HG02884 (cell line): ENCODE measurements around the gene VMO1.

Experiments
- ATAC-seq: cut with Tn5 transposase; IDR thresholded peaks from one replicate; pipeline ENCODE4 v1.9.1; 2021; ENCODE audit warnings: mild to moderate bottlenecking, moderate library complexity; ENCODE audit not compliant: unreplicated experiment

Gene VMO1

DNA sequence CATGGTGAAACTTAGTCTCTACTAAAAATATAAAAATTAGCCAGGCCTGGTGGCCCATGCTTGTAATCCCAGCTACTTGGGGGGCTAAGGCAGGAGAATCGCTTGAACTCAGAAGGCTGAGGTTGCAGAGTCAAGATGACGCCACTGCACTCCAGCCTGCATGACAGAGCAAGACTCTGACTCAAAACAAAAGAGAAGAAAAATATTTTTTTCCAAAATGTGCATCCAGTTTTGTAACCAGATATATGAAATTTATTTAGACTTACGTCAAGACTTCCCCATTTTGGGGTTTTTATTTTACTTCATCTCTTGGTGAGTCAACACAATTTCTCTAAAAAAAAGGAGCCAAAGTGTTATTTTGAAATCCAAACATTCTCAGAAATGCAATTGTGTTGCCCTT lies 20.0 kb downstream of the VMO1 start:
- ATAC-seq: no peak

DNA sequence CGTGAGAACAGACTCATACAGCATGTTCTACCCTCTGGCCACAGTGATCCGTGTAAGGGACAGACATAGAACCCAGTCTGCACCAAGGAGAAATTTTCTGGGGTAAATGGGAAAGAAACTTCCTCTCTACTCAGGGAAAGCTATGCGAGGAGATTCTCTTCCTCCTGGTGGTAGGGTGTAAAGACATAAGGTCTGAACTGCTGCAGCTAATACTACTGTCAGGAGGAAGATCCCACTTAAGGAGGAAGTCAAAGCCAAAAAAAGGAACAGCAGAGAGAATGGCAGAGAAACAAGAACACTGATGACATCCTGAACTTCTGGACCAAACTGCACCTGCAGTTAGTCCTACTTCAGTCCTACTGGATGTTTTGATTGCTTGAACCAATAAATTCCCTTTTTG lies 21.6 kb downstream of the VMO1 start:
- no peak for ATAC-seq

DNA sequence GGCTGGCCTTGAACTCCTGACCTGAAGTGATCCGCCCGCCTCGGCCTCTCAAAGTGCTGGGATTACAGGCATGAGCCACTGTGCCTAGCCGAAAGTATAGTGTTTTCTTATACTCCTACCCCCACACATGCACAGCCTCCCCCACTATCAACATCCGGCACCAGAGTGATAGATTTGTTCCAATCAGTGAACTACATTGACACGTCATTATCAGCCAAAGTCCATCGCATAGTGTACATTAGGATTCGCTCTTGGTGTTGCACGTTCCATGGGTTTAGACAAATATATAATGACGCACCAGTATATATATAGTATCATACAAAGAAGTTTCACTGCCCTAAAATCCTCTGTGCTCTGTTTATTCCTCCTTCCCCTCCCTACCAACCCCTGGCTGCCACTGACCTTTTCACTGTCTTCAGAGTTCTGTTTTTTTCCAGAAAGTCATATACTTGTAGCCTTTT lies 26.4 kb downstream of the VMO1 start:
- no peak for ATAC-seq

DNA sequence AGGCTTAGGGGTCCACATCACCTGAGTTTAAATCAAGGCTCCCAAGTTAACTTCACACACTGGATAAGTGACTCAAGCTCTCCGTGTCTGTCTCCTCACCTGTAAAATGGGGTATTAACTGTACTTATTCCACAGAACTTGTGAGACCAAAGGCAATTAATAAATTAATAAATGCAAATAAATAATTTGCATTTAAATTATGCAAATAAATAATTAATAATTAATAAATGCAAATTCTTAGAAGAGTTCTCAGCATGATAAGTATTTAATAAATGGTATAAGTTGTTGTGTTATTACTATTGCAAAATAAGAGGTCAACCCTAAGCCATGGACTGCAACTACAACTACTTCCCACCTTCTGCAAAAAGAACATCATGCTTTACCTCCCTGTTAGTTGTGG lies 32.8 kb downstream of the VMO1 start:
- no peak for ATAC-seq

DNA sequence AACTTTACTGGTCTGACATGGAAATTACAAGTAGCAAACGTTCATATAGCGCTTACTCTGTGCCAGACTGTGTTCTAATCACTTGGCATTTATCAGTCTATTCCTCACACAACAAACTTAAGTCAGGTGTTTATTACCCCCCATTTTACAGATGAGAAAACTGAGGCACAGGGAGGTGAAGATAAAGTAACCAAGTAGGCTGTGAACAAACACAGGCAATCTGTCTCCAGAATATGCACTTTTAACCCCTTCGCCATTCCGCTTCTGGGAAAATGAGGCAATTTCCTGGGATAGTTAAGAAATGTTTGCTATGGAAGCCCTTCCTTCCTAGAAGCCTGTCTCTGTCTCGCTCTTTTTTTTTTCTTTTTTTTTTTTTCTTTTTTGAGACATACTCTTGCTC lies 34.2 kb downstream of the VMO1 start:
- no peak for ATAC-seq

DNA sequence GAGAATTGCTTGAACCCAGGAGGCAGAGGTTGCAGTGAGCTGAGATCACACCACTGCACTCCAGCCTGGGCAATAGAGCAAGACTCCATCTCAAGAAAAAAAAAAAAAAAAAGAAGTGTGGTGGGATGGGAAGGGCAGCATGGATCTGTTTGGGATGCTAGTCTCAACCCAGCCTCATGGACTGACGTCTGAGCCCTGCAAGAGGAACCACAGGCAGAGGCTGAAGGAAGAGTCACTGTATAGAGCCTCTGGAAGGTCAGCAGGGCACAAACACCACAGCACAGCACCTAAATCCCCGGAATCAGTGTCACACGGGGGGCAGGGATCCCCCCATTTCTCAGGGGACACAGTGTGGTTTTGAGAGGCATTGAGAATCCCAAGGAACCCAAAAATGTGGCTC lies 35.6 kb downstream of the VMO1 start:
- ATAC-seq: no peak

DNA sequence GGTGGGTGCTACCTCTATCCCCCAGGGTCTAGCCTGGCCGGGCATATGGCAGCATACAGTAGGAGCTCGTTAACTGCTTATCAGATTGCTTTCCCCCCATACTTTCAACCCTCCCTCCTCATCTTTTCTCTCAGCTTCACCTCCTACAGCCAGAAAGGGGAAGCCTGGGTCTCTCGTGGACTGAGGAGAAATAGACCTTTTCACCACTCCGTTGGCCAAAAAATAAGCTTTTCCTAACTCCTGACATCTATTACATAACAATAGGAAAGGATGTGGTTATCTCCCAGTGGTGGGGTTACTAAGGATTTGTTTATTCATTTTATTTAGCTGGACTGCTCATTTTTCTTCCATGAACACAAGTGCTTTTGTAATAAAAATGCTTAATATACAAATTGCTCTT lies 37.5 kb downstream of the VMO1 start:
- ATAC-seq: no peak

DNA sequence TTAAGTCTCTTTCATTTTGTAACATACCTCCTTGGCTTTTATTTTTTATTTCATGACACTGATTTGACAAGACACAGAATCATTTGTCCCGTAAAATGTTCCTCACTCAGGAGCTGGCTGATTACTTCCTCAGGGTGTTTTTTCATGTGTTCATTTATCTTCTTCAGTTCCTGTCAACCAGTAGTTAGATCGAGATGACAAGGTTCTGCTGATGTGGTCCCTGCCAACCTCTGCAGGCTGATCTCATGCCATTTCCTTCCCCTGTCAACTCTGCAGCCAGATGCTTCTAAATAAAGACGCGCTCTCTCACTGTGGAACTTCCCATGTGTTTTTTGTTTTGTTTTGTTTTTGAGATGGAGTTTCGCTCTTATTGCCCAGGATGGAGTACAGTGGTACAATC lies 38.3 kb downstream of the VMO1 start:
- ATAC-seq: no peak

DNA sequence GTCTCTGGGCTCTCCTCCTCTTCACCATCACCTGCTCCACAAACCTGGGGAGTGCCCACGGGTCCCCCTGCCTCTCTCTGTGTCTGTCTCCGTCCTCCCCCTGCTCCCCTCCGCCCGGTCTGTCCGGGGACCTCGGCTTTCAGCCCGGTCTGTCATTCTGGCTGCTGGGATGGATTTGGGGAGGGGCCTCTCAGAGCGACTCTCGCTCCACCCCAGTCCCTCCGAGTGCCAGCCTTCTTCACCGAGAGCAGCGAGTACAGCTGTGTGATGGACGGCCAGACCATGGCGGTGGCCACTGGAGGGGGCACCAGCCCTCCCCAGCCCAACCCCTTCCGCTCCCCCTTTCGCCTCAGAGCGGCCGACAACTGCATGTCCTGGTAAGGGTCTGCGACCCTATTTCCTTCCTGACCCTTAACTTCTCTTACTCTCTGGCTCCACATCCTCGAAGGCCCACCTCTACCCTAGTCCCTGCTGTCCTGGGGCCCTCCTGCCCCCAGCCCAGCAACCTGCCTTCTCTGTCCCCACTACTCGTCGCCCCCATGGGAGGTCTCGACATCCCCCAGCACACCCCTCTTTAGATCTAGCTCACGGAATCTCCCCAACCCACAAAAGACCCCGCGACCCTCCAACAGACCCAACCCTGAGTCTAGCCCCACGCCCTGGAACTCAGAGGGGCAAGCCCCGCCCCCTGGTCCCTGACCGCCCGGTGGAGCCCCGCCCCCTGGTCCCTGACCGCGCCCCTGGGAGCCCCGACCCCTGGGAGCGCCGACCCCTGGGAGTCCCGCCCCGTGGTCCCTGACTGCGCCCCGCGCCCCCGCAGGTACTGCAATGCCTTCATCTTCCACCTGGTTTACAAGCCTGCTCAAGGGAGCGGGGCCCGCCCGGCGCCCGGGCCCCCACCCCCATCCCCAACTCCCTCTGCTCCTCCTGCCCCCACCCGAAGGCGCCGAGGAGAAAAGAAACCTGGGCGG lies 40.9 kb downstream of the VMO1 start:
- ATAC-seq: no peak

DNA sequence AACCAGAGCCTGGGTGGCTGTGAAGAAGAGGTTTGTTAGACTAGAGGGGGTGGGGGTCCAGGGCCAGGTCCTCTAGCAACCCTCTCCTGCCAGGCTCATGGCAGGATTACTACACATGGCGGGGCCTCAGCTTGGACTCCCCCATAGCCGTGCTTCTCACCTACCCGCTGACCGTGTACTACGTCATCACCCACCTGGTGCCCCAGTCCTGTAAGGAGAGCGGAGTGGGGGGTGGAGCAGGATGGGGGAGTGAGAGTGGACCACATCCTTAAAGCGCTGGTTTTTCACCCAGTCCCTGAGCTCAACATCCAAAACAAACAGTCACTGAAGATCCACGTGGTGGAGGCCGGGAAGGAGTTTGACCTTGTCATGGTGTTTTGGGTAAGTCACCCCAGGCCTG lies 42.3 kb downstream of the VMO1 start:
- ATAC-seq: no peak

DNA sequence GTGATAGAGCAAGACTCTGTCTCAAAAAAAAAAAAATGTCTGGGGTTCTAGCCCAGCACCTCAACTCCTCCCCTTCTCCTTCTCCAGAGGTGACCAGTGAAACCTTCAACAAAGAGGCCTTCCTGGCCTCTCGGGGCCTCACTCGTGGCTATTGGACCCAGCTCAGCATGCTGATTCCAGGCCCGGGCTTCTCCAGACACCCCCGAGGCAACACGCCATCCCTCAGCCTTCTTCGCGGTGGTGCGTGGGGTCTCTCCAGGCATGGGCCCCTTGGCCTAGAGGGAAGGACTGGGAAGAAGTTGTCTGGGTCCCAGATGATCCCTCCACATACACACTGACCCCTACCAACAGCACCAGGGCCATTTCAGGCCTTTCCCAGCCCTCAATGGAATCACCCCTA lies 42.9 kb downstream of the VMO1 start:
- no peak for ATAC-seq

DNA sequence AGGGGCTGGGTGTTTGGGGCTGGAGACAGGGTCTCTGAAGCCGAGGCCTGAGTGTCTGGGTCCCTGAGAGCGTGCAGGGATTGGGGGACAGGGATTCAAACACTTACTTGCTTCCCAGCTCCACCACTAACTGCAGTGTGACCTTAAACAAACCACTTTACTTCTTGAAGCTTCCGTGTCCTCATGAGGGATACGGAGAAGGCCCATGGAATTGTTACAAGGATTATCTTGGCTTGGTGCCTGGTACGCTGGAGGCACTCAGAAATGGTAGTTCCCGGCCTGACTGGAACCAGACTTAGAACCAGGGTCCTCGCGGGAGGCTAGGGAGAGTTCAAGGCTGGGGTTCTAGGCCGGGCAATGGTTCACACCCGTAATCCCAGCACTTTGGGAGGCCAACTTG lies 43.5 kb downstream of the VMO1 start:
- no peak for ATAC-seq

DNA sequence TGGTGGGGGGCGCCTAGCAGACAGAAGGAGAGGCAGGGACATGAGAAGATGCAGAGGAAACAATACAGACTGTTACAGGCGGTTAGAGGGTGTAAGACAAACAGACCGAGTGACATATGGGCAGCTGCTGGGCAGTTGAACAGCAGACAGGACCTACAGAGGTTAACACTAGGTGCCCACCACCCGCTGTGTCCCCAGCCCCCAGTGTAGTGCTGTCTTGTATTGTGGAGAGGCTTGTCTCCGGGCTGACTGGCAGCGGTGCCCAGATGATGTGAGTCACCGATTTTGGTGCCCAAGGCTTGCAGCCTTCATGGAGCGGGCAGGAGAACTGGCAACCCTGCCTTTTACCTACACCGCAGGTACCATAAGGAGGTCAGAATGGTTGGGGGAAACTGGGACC lies 44.0 kb downstream of the VMO1 start:
- no peak for ATAC-seq

DNA sequence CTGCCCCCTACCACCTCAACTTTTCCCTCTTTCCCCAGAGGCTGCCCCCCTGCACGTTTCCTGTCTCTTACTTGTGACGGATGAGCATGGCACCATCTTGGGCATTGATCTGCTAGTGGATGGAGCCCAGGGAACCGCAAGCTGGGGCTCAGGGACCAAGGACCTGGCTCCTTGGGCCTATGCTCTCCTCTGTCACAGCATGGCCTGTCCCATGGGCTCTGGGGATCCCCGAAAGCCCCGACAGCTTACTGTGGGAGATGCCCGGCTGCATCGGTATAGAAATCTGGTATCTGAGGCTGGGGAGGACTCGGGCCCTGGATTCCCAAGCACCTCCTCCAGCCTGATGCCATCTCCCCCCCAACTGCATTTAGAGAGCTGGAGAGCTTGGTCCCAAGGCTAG lies 44.6 kb downstream of the VMO1 start:
- no peak for ATAC-seq

DNA sequence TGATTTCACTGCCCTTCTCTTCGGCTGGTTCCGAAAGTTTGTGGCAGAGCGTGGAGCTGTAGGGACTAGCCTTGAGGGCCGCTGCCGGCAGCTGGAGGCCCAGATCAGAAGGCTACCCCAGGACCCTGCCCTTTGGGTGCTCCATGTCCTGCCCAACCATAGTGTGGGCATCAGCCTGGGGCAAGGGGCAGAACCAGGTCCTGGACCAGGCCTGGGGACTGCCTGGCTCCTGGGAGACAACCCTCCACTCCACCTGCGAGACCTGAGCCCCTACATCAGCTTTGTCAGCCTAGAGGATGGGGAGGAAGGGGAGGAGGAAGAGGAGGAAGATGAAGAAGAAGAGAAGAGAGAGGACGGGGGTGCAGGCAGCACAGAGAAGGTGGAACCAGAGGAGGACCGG lies 45.6 kb downstream of the VMO1 start:
- no peak for ATAC-seq

DNA sequence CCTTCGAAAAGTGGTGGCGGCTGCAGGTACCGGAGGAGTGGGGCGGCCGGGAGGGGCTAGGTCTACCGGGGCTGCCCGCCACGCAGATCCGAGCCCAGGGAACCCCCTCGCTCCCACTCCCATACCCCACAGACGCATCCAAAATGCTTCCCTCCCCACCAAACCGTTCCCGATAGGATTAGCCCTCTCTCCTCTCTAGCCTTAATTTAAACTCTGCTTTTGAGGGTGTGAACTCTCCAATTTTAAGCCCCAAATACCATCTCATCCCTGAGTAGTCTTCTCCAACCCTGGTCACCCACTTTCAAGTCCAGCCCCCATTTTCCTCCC lies 46.2 kb downstream of the VMO1 start:
- ATAC-seq: no peak

DNA sequence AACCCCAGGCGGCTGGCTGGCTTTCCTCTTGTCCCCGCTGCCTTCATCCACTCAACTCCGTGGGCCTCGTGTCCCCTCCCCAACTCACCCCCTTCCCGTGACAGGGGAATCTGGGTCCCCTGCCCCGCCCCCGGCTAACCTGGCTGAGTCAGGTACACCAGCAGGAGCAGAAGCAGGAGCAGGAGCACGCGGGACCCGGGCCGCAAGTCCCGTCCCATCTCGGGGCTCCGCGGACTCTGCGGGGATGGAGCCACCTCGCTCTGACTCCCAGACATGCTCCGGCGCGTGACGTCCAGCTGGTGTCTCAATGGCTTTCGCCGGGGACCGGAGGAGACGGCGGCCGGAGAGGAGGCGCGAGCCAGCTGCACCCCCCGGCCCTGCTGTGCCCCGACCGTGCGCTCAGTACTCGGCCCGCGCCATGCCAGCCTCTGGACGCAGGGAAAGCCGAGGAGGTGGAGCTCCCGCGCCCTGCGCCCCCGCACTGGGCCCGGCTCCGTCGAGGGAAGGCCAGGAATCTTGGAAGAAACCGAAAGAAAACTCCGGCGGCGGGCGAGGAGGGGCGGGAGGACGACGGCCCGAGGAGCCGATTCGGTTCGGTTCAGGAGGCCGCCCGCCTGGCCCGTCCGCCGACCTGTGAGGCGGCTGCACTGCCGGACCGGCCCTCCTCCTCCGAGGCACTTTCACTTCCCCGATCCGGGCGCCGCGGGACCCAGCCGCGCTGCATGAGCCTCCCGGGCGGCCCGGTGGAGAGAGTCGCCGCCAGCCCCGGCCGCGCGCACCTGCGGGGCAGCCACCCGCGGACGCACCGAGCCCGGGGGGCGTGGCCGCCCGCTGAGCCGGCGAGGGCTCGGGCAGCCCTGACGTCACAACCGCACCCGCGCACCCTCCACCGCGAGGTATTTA lies 46.8 kb downstream of the VMO1 start, which contains the start of the genes CXCL16 and ZMYND15:
Gene CXCL16, minus strand, starts transcription at position 807 of the 903 bp plus-strand sequence. Its CDS starts 589 bp downstream, at position 218.
Gene ZMYND15, plus strand, starts transcription at position 712 of the 903 bp plus-strand sequence. CDS start 716 bp downstream, outside the sequence.
- ATAC-seq: no peak

DNA sequence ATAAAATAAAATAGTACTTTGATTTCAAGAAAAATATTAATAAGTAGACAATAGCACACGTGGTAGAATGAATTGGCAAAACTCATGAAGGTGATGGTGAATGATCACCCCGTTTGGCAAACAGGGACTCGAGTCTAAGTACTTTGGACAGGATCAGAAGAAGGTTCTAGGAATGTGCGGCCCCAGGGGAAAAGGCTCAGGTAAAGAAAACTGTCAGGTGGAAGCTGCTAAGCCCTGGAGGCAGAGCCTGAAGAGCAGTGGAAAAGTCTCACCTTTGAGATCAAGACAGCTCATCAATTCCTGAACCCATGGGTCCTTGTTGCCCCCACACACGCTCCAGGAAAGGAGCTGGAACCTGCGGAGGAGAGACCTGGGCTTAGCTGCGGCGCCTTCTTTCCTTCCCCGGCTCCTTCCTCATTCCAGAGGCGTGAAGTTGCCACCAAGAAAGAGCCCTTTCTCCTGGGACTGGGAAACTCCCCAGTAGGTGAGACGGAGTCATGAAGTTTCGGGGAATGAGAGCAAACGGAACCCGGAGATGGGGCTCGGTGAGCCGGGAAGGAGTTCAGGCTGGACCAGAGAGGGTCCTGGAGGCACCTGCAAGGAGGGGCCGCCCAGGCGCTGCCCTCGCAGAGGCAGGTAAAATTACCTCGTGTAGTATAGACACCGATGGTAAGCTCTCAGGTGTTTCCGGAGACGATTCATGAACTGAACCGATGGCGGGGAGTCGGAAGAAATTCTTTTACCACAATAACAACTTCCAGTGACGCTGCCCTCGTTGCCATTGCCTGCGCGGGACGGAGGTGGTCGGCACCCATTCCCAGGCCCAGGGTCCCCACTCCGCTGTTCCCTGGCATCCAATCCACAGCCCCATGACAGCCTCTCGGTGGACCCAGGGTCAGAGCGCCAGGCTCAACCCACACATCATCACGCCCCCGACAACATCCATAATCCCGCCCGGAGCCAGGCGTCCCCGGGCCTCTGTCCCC lies 47.7 kb downstream of the VMO1 start:
- ATAC-seq: no peak

DNA sequence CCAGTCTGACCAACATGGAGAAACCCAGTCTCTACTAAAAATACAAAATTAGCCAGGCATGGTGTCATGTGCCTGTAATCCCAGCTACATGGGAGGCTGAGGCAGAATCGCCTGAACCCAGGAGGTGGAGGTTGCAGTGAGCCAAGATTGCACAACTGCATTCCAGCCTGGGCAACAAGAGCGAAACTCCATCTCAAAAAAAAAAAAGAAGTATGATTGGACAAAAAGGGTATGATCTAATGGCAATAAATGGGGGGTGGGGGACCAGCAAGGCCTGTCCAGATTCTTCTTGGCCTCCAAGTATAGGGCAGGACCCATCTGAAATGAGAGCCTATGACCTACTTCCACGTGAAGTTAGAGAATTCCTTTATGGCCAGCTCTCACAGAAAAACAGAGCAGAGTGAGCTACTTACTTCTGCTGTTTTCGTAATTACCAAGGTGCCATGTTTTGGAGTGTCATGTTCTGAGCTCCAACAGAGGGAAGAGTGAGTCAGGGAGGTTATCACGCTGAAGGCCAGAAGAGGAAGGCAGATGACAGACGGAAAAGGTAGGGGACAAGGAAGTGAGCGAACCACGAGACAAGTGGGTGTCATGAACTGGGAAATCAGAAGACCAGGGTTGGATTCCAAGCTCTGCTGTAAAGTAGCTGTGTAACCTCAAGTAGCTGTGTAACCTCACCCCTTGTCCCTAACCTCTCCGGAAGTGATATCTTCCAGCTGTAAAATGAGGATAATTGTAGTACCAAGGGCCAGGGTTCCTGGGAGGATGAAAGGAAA lies 50.1 kb downstream of the VMO1 start:
- ATAC-seq: no peak
